ENCODE data around the gene MRPS21. TPM values are rescaled to one million over a fixed set of nuclear protein-coding genes. Genes with fewer than 3 reads are reported as not detected.

The MRPS21 gene
- polyA plus RNA-seq, 2 of the 4 experiments (the other 2 are of a cell fraction), result 95.7 to 113 TPM

- H3K4me2 ChIP-seq, result no peak overlapping the region
- 72% methylated on average over 2 of the region's 2 CpGs for WGBS (ENCODE audit: missing lambda C conversion rate)
- no peak overlapping the region for H3K4me3 ChIP-seq
- FAIRE-seq (no peak), DNase-seq (ENCODE audit: low read depth in 1 of 2, low spot score in 1 of 2) (no peak), ATAC-seq (no peak)
- POLR2A ChIA-PET, result no interaction called here
- H3K4me1 ChIP-seq, result no peaks in the 10 kb centered on the region
- TF ChIP-seq POLR2A (IDR thresholded peaks at IDR 0.05; ENCODE audit: low read length) (no peak), CEBPB (IDR thresholded peaks at IDR 0.05) (no peak), JUNB (IDR thresholded peaks at IDR 0.05) (no peak), GATA3 (IDR thresholded peaks at IDR 0.05; ENCODE audit: borderline replicate concordance) (no peak)
- CTCF ChIA-PET, result interaction anchor here (10.1 kb wide), 1 partner anchor 31 kb away, joined by 172 read pairs; the partner anchor contains the start of gene CIART
- H3K9me3 ChIP-seq, result no peaks in the 10 kb centered on the region
- no peak overlapping the region for H3K27ac ChIP-seq
Observed at GRCh38 chr1:150249936-150250335, 43.7 kb upstream of the MRPS21 start.

- 6% methylated on average over 1 of the region's 1 CpG for WGBS (ENCODE audit: missing lambda C conversion rate)
- Histone ChIP-seq H3K27ac (peak overlapping the region; percentile 10 to 67; a peak in 4 of 6 replicates), H3K4me3 (no peak overlapping the region), H3K4me2 (peak overlapping the region; percentile 68), H3K9me3 (no peaks in the 10 kb centered on the region), H3K4me1 (peaks cover 9% of the 10 kb centered on the region; the same call in 1 of the 3 replicates)
- ATAC-seq (peak in 1 of 2 experiments; percentile 16; a peak in 3 of 6 replicates), DNase-seq (ENCODE audit: low read depth in 1 of 2, low spot score in 1 of 2) (no peak), FAIRE-seq (no peak)
- POLR2A ChIA-PET, result interaction anchor here (0.6 to 1.5 kb wide), 3 partner anchors 13 to 108 kb away, joined by 5 read pairs; partner anchors contain the start of genes APH1A and RPRD2
- CTCF ChIA-PET, result interaction anchor here (0.6 to 10.1 kb wide), 32 partner anchors 9 to 899 kb away, joined by 3 to 172 read pairs (median 4); partner anchors contain the start of genes APH1A, C1orf54, CIART and GOLPH3L
- TF ChIP-seq CHD4 (IDR thresholded peaks at IDR 0.05; ENCODE audit: borderline replicate concordance) (no peak), MAX (IDR thresholded peaks at IDR 0.05) (no peak), BCL3 (IDR thresholded peaks at IDR 0.05) (no peak), NFE2L2 (conservative IDR thresholded peaks at IDR 0.05; ENCODE audit: low read length) (no peak)
Observed at GRCh38 chr1:150256198-150256553, 37.5 kb upstream of the MRPS21 start.

GRCh38 chr1:150256554-150257341, 36.9 kb upstream of the MRPS21 start:
- DNase-seq (ENCODE audit: low read depth in 1 of 2, low spot score in 1 of 2), result no peak
- Histone ChIP-seq H3K9me3 (no peaks in the 10 kb centered on the region), H3K4me2 (peak overlapping the region; percentile 68), H3K4me3 (no peak overlapping the region), H3K4me1 (peaks cover 9% of the 10 kb centered on the region; the same call in 1 of the 3 replicates), H3K27ac (peak overlapping the region in 1 of 2 experiments; percentile 67; a peak in 4 of 6 replicates)
- POLR2A ChIA-PET, result interaction anchor here (1.4 to 1.5 kb wide), 2 partner anchors 12 to 108 kb away, joined by 5 read pairs; partner anchors contain the start of genes APH1A and RPRD2
- ATAC-seq, result no peak
- TF ChIP-seq HDAC2 (IDR thresholded peaks at IDR 0.05) (no peak), SREBF2 (IDR thresholded peaks at IDR 0.05) (no peak), EP300 (IDR thresholded peaks at IDR 0.05) (no peak), CBX8 (IDR thresholded peaks at IDR 0.05) (no peak), CHD4 (IDR thresholded peaks at IDR 0.05; ENCODE audit: borderline replicate concordance) (no peak), CTCF (IDR thresholded peaks at IDR 0.05) (no peak), RNF2 (IDR thresholded peaks at IDR 0.05; ENCODE audit: borderline replicate concordance, low read depth) (no peak), PHF8 (IDR thresholded peaks at IDR 0.05; ENCODE audit: borderline replicate concordance, low read depth) (no peak), HMGXB4 (CRISPR knock-in tag; IDR thresholded peaks at IDR 0.05; ENCODE audit: borderline replicate concordance) (no peak), HEYL (CRISPR knock-in tag; IDR thresholded peaks at IDR 0.05) (no peak), KDM5A (IDR thresholded peaks at IDR 0.05) (no peak)
- CTCF ChIA-PET, result interaction anchor here (0.6 to 10.1 kb wide), 31 partner anchors 8 to 899 kb away, joined by 3 to 172 read pairs (median 4); partner anchors contain the start of genes APH1A, C1orf54, CIART and GOLPH3L
- WGBS (ENCODE audit: missing lambda C conversion rate), result 63% methylated on average over 13 of the region's 14 CpGs
- no peak for FAIRE-seq

Data from A549 (cell line).